AG08396 (cell line): ENCODE measurements around the gene RALGAPB.
"Not testable (repeated sequence)": the region's sequence is repeated elsewhere in the genome, so short reads cannot be mapped to it uniquely, and the experiment has no call there.

ENCODE experiments used
- DNase-seq: peaks from one replicate; pipeline ENCODE4 v3.0.0; 2012; ENCODE audit warnings: low spot score, mixed read lengths

RALGAPB gene

DNA sequence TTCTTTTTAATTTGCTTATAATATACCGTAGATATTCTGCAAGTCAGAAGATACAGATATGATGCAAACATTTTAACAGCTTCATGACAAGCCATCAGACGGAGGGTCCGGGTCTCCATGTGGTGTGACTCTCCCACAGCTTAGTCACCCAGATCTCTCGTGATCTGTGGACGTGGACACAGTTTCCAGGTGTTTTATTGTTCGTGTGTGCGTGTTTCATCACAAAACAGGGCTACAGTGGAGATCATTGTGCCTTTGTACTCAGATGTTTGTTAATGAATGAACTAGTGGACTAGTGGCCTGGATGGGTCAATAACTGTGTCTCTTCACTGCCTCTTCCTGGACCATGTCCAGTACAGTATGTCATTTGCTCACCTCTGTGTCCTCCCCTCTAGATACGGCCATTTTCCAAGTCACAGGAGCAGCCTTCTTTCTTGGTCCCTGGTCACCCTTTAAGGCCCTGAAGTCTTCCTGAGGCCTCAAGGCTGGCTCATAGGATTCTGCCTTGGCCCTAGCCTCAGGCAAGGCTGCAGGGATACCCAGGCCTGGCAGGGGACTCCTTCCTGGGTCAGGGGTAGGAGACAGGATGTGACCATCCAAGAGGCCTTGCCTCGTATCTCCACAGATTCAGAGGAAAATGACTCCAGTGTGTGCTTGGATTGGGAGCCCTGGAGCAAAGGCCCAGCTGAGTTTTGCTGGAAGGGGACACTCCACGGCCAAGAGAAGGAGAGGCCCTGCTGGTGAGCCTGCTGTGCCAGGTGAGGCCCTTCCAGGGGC, 112.9 kb downstream of the RALGAPB start:
- DNase-seq: no peak

DNA sequence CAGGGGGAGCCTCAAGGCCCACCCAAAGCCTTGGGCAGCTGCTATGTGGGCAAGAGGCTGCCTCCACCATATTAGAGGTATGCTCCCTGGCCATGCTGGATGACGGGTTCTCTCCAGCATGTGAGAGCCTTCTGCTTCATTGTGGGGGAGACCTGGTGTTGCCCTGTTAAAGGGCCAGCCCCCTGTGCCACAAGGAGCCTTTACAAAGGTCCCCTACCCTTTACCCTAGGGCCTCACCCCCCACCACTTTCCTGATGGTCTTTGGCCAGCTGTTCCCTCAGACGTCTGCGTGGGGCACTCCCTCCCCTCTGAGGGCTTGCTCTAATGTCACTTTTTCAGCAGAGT, 113.5 kb downstream of the RALGAPB start:
- DNase-seq: no peak

DNA sequence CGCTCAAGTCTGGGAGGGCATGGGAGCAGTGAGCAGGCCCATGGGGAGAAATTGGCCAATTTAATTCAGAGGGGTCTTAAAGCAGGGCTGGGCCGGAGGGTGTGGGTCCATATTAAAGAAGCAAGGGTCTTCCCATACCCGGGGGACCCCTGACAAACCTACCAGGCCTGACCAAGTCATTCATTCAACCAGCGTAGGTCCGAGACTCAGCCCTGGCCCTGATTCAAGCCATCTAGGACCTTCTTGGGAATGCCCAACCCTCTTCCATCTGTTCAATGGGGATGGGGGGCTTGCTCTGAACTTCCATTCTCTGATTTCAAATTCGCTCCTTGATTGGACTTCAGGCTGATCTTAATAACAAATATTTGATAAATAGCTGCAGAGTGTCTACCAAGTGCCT, 115.7 kb downstream of the RALGAPB start:
- no peak for DNase-seq

DNA sequence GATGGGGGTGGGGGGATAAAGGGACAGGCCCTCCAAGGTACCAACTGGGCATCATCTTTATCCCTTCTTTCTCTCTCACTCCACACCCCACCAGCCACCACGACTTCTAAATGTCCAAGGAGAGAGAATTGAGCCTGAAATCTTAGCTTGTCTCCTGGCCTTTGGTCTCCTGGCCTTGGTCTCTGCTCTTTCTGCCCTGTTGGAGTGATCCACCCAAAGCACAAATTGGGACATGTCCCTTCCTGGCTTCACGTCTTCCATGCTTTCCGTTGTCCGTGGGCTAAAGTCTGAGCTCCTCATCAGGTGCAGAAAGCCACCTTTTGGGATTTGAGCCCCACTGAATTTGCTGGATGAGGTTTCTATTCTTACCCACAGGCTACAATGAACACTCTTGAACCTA, 116.7 kb downstream of the RALGAPB start:
- peak; percentile 0 for DNase-seq

DNA sequence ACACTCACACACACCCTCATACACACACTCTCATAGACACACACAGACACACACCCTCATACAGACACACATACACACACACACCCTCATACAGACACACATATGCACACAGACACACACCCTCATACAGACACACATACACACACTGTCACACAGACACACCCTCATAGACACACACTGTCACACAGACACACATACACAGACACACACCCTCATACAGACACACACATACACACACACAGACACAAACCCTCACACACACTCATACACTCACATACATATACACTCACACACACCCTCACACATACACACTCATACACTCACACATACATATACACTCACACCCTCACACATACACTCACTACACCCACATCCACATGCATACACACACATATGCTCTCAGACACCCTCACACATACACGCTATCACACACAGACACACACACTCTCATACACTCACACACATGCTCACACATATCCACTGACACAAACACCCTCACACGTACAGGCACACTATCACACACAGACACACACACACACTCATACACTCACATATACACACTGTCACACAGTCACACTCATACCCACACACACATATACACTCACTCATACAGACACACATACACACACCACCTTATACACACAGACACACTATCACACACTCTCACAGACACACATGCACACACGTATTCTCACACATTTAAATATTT, 117.5 kb downstream of the RALGAPB start:
- DNase-seq: no peak

DNA sequence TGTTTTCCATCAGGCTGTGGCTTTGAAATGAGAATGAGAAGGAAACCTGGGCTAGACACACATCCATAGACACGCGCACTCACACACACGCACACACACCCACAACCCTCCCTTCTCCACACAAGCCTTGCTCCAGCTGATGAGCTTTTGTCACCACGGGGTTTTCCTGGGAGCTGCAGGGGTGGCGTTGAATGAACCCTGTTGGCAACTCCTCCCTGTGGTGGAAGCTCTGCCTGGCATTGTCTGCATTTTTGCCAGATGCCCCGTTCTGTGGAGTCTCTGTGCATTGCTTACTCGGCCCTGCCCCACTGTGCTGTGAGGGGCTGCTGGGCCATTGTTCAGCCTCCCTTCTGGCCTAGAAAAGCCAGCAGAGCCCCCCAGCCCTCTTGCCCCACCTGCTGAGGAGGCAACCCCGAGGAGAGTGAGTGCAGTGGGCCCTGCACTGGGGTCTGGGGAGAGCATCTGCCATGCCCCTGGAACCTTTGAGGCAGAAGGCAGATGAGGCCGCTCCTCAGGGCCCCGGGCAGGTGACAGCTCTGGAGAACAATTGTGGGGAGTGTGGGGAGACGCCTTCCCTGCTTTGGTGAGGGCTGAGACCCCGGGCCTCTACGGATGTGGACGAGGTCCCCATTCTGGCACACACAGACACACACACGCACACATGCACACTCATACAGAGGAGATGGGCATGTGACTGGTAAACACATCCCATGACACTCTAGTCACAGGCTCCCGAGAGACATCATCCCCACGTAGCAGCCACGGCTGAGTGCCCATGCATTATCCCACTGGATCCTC, 118.2 kb downstream of the RALGAPB start:
- DNase-seq: no peak

DNA sequence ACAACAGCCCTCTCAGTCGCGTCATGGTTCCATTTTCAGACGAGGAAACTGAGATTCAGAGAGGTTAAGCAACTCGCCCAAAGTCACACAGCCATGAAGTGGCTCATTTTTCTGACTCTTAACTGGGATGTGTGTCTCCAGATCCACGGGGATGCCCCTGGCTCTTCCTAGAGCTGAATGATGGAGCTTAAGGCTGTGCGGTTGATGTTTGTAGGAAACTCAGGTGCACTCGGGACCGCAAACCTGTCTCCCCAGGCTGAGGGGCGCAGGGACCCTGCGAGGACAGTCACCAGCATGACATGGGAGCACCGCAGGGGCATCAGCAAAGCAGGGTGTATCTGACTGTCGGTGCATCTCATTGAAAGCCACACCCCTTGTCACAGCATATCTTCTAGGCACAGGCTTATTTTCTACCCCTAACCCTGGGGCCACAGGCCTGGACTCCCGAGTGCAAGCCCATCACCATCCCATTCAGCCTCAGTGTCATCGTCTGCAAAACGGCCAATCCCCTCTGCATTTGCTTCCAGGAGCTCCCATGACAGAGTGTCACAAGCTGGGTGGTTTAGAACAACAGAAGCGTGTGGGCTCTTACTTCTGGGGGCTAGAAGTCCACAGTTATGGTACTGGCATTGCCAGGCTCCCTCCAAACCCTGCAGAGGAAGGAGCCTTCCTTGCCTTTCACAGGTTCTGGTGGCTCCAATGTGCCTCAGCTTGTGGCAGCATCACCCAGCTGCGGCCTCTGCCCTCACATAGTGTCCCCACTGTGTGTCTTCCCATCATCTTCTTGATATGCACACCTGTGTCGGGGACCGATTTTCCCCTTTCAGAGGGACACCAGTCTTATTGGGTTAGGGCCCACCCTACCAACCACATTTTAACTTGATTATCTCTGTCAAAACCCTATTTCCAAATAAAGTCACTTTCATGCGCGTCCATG, 119.1 kb downstream of the RALGAPB start:
- no peak for DNase-seq

DNA sequence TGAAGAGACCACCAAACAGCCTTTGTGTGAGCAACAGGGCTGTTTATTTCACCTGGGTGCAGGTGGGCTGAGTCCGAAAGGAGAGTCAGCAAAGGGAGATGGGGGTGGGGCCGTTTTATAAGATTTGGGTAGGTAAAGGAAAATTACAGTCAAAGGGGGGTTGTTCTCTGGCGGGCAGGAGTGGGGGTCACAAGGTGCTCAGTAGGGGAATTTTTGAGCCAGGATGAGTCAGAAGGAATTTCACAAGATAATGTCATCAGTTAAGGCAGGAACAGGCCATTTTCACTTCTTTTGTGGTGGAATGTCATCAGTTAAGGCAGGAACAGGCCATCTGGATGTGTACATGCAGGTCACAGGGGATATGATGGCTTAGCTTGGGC, 119.8 kb downstream of the RALGAPB start:
- not testable (repeated sequence) for DNase-seq

DNA sequence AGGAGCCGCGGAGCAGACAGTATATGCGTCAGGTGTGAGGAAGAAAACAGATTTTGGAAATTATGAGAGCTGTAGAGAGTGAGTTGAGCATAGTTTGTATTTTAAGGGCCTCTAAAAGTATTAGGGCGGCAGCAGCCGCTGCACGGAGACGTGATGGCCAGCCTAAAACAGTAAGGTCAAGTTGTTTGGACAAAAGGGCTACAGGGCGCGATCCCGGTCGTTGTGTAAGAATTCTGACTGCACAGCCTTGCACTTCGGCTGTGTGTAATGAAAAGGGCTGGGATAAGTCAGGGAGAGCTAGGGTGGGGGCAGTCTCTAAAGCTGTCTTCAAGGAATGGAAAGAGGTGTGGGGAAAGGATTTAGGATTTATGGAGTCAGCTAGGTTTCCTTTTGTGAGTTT, 121.6 kb downstream of the RALGAPB start:
- DNase-seq: not testable (repeated sequence)

DNA sequence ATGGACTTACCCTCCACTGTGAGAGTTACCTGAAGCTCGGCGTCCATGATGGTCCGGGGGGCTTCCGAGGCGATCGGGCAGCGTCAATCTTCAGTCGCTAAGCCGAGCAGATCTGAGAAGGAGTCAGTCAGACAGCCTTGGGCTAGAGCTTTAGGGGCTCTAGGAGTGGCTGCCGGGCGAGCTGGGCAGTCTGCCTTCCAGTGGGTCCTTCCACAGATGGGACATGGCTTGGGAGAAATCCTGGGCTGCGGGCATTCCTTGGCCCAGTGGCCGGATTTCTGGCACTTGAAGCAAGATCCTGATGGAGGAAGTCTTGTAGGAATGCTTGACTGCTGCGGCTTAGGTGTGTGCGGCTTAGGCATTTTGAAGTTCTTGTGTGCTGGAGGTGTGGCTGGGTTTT, 123.2 kb downstream of the RALGAPB start:
- not testable (repeated sequence) for DNase-seq

DNA sequence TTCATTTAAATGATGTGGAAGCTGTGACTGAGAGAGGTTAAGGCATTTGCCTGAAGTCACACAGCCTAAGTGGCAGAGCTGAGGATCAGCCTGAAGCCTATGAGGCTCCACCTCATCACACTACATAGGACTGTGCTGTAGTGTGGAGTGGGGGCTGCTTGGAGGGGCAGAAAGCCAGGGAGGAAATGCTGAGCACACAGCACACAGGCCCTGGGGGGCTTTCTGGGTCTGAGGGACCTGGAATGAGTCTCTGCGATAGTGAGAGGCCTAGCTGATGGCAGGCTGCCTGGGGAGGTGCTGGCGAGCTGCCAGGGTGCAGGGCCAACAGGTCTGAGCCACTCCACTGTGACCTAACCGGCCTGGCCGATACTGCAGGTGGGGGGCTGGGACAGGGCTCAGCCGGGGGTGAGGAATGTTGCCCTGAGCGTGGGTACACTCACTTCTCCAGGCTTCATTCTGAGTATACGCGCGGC, 126.8 kb downstream of the RALGAPB start:
- DNase-seq: no peak

DNA sequence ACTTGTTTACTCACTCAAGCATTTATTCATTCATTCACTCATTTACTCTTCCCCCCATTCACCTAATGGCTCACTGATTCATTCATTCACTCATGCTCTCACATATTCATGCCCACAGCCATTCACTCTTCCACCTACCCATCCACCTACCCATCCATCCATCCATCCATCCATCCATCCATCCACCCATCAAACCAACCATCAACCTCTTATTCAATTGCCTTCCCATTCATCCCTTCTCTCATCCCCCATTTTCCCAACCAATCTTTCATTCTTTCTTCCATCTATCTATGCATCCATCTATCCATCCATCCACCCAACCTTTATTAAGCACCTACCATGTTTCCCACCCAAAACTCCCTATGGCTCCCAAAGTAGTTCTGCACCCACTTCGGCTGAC, 127.4 kb downstream of the RALGAPB start:
- DNase-seq: no peak

DNA sequence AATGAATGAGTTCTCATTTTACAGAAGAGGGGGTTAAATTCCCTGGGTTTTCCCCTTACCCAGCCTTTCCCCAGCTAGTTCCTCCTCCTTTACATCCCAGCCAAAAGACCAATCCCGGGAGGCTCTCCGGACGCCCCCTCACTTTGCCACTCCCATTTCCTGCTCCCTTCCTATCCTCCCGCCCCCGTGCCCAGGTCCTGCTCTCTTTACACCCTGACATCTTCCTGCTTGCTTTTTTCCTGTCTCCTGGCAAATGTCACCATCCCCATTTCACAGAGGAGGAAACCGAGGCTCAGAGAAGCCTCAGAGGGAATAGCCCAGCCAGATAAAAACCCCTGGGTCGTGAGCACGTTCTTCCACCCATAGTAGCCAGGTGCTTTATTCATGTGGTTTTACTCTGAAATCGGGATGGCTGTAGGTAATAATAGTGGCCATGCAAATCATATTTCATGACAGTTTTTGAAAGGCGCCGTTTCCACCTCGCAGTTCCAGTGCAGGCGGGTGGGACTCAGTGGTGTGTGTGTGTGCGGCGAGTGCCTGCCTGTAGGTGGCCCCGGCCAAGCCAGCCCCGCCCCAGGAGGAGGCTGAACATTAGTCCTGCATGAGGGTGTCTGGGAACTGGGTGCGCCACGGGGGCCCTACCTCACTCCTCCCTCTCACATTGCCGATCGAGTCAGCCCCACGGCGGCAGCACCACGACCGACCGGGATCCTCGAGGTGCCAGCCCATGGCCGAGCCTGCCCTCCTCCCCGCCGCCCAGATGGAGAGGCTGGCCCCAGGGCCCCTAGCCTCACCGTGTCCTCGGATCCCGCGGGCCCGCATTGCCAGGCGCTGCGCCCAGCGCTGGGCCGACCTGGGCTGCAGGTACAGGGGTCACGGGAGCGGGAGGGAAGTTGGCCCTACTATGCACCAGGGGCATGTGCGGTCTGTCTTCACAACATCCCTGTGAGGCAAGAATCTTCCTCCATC, 128.9 kb downstream of the RALGAPB start, which contains the start of gene ARHGAP40:
TSS of gene ARHGAP40 (plus strand) at position 594 of the 969 bp plus-strand sequence.
- DNase-seq: peak; percentile 39

DNA sequence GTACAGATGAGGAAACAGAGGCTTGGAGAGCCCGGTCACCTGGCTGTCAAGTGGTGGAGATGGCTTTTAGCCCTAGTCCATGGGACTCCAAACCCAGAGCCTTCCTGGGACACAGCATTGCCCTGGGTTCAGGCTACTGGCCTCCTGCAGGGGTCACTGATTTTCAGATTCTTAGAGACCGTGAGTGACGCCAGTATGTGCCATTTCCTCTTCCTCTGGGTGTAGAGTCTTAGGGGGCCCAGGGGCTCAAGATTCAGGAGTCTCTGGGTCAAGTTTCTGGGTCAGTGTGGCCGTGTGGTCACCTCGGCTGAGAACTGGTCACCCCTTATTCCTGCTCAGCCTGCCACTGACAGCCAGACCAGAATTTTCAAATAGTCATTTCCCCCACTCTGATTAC, 129.5 kb downstream of the RALGAPB start:
- no peak for DNase-seq

DNA sequence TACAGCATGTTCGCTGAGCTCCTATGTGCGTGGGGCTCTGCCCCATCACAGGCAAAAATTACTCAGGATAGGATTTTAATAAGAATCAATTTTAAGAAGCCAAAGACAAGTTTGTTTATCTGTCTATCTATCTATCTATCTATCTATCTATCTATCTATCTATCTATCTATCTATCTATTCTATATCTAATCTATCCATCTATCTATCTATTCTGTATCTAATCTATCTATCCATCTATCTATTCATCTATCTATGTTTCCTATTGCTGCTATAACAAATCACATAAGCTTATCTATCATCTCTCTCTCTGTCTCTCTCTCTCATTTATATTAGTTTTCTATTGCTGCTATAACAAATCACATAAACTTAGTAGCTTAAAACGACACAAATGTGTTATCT, 130.6 kb downstream of the RALGAPB start:
- no peak for DNase-seq

DNA sequence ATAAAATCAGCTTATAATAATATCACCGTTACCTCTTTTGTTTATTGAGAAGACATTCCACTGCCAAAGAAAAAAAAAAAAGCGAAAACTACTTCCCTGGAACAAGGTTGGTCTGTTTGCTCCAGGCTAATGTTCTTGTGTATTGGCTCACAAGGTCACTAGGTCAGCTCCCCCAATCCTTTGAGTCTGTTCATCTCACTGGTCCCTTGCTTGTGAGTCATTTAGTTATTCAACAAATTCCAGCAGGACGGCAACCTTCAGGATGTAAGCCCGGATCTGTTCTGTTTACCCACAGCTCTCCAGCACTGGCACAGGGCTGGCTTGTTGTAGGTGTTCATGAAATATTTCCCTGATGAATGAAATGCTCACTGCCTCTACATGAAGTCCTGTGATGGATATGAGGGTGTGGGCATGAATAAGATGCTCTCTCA, 132.2 kb downstream of the RALGAPB start:
- peak; percentile 47 for DNase-seq

DNA sequence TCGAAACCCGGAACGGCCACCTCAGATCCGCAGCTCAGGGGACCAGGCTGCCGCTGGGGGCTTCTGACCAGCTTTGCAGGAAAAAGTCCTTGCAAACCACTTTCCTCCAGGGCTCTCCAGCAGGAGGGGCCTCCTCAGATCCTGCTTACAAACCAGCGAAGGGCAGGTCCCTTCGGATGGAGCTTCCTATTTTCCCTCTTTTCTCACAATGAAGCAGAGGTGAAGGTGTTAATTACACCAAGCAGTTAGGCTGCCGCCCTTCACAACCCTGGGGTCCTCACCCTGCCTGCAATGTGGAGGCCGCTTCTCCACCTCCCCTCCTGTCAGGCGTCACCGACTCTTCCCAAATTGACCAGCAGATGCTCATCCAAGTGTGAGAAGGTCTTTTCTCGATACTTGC, 134.7 kb downstream of the RALGAPB start:
- no peak for DNase-seq

DNA sequence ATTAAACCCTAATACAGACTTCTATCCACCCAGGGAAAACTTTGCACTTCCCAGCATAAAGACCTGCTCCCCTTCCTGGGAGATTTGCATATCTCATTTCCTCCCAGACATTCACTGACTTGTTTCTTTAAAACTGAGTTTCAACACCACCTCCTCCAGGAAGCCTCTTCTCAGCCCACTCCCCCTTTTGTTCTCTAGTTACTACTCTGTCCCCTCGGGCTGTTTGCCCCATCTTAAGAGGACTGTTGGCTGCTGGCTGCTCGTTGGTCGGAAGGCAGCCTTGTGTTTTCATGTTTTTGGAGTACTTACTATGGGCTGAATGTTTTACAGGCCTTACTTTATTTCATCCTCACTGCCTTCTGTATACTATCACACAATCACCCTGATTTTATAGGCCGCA, 135.5 kb downstream of the RALGAPB start:
- no peak for DNase-seq

DNA sequence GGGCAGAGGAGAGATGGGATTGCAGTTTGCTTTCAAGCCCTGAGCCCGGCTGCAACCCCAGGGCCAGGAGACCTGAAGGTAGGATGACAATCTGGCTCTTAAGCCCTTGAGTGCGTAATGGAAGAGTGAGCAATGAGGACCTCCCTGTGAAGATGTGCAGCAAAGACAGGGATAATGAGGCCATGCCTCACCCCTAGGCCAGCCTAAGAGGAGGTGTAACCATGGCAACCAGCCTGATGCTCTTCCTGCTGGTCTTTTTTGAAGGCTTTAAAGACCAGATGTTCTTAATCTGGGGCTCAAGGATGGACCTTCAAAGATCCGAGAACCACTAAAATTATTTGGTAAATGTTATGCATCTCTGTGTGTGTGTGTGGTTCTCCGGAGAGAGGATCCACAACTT, 137.2 kb downstream of the RALGAPB start:
- DNase-seq: no peak

DNA sequence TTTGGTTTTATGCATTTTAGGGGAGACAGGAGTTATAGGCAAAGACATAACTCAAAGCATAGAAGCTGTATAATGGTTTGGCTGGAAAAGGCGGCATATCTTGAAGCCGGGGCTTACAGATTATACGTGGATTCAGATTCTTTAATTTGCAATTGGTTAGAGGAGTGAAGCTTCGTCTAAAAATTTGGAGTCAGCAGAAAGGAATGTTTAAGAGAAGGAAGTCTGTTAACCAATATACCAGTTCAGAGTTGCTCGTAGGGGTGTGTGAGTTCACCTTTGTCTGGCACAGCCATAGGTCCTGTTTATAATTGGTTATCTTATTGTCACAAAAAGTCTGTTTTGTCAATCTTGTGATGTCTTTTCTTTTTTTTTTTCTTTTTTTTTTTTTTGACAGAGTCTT, 137.9 kb downstream of the RALGAPB start:
- no peak for DNase-seq
